Gastroesophageal sphincter (tissue), 3 donors: ENCODE results near the gene UPP1.

ENCODE experiments used
- POLR2A ChIP-seq, 2 donors: fragments of 450-650 bp; IDR thresholded peaks; one replicate each; pipeline ENCODE4 v1.6.1; 2017; ENCODE audit warnings: antibody characterized with exemption in 2 of 2, mild to moderate bottlenecking in 2 of 2, moderate library complexity in 1 of 2
- POLR2AphosphoS5 ChIP-seq: sonication (generic); formaldehyde crosslinking; IDR thresholded peaks from one replicate; pipeline ENCODE4 v1.6.1; 2017; ENCODE audit warnings: antibody characterized with exemption
- TF ChIP-seq, protein P1 (sequence below), 4 experiments: fragments of 200-600 bp in 2 of 4; fragments of 450-650 bp in 2 of 4; sonication (generic) in 1 of 4; IDR thresholded peaks; one replicate each; pipeline ENCODE4 v1.5.1; 2017 to 2019; ENCODE audit warnings: antibody characterized with exemption in 4 of 4, mild to moderate bottlenecking in 2 of 4, moderate library complexity in 2 of 4

- TF ChIP-seq, protein P1, sequence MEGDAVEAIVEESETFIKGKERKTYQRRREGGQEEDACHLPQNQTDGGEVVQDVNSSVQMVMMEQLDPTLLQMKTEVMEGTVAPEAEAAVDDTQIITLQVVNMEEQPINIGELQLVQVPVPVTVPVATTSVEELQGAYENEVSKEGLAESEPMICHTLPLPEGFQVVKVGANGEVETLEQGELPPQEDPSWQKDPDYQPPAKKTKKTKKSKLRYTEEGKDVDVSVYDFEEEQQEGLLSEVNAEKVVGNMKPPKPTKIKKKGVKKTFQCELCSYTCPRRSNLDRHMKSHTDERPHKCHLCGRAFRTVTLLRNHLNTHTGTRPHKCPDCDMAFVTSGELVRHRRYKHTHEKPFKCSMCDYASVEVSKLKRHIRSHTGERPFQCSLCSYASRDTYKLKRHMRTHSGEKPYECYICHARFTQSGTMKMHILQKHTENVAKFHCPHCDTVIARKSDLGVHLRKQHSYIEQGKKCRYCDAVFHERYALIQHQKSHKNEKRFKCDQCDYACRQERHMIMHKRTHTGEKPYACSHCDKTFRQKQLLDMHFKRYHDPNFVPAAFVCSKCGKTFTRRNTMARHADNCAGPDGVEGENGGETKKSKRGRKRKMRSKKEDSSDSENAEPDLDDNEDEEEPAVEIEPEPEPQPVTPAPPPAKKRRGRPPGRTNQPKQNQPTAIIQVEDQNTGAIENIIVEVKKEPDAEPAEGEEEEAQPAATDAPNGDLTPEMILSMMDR (IDR thresholded peaks at IDR 0.05) = no peak
- TF ChIP-seq POLR2A (IDR thresholded peaks at IDR 0.05) (no peak), POLR2AphosphoS5 (no peak)
Measured at GRCh38 chr7:48147078-48147591, 58.1 kb downstream of the UPP1 start.
